Panc1 (cell line): ENCODE data around the gene IL1RAPL1. TPM values are rescaled to one million over a fixed set of nuclear protein-coding genes. Genes with fewer than 3 reads are reported as not detected.

Experiments
- ATAC-seq: fragments of 200-7000 bp; cut with Tn5 transposase; 2 replicates; pipeline ENCODE4 v1.9.1; 2020; ENCODE audit warnings: mild to moderate bottlenecking, moderate library complexity
- BruUV-seq: library from RNA; stranded (reverse); fragments of 400-500 nt; replicated peaks from 2 replicates; lab custom pipeline; 2021; lab: Mats Ljungman, UMichigan
- CTCF ChIA-PET: fragments of 300-600 bp; sonication (Branson Sonifier 250); formaldehyde crosslinking; loops from one replicate; lab custom pipeline; 2022; ENCODE audit warnings: antibody characterized with exemption; lab: Charles Lee
- POLR2A ChIA-PET: fragments of 300-600 bp; sonication (Branson Sonifier 250); formaldehyde crosslinking; loops from one replicate; lab custom pipeline; 2022; ENCODE audit warnings: antibody characterized with exemption; lab: Charles Lee
- DNase-seq: peaks from one replicate; pipeline ENCODE4 v3.0.0-alpha.2; 2010; ENCODE audit warnings: low read depth, low spot score
- H3K27ac ChIP-seq: 2 replicates; pipeline ENCODE4 v1.5.1; 2011; ENCODE audit warnings: mild to moderate bottlenecking, low read length, inconsistent platforms
- H3K27me3 ChIP-seq: fragments of 200-500 bp; sonication (Bioruptor generic); 2 replicates; pipeline ENCODE4 v1.6.0; 2014; ENCODE audit warnings: low read length, inconsistent platforms; ENCODE audit not compliant: control insufficient read depth, insufficient read depth
- H3K36me3 ChIP-seq: fragments of 200-500 bp; sonication (Bioruptor generic); 2 replicates; pipeline ENCODE4 v1.5.1; 2014; ENCODE audit warnings: inconsistent platforms, mild to moderate bottlenecking, low read length, moderate library complexity; ENCODE audit not compliant: control insufficient read depth, insufficient read depth
- H3K4me1 ChIP-seq: 2 replicates; pipeline ENCODE4 v1.5.1; 2011; ENCODE audit warnings: inconsistent platforms, mild to moderate bottlenecking, low read length, moderate library complexity; ENCODE audit not compliant: control insufficient read depth, insufficient read depth
- H3K4me3 ChIP-seq, 2 experiments: 2 replicates each; pipeline ENCODE4 v1.5.1; 2011 to 2012; ENCODE audit warnings: low read depth in 2 of 2, low read length in 2 of 2, mild to moderate bottlenecking in 2 of 2, inconsistent platforms in 1 of 2, moderate library complexity in 1 of 2
- H3K9me3 ChIP-seq: fragments of 200-500 bp; sonication (Bioruptor generic); 2 replicates; pipeline ENCODE4 v1.5.1; 2014; ENCODE audit warnings: low read depth, mild to moderate bottlenecking, inconsistent platforms, low read length, moderate library complexity; ENCODE audit not compliant: control insufficient read depth, insufficient read depth
- POLR2AphosphoS5 ChIP-seq: IDR thresholded peaks from 2 replicates; pipeline ENCODE4 v1.6.1; 2012; ENCODE audit warnings: mild to moderate bottlenecking, low read depth, low read length, moderate library complexity
- SIN3A ChIP-seq: IDR thresholded peaks from 2 replicates; pipeline ENCODE4 v1.6.1; 2012; ENCODE audit warnings: low read depth, mild to moderate bottlenecking, low read length, moderate library complexity, borderline replicate concordance; ENCODE audit not compliant: insufficient read depth
- TCF7L2 ChIP-seq: IDR thresholded peaks from 2 replicates; pipeline ENCODE4 v1.6.1; 2011; ENCODE audit warnings: mild to moderate bottlenecking, low read depth, low read length, inconsistent platforms
- in situ Hi-C: cut with HindIII; loops from 2 replicates; pipeline ENCODE4 v1.10.0; 2016; ENCODE audit warnings: low sequenced_read_pairs, low pct_unique_long_range_greater_than_20kb
- intact Hi-C: fragments of 100-400 bp; cut with micrococcal nuclease; formaldehyde crosslinking; loops from one replicate; pipeline ENCODE4 v1.10.0; 2022; ENCODE audit not compliant: unreplicated experiment
- total RNA-seq: library from RNA; stranded (reverse); gene quantifications from one replicate; pipeline ENCODE4 v1.2.1, GENCODE V29; 2021; ENCODE audit not compliant: unreplicated experiment
- TF ChIP-seq, protein P1 (sequence below): fragments of 450-650 bp; IDR thresholded peaks from 2 replicates; pipeline ENCODE4 v1.5.1; 2017; ENCODE audit warnings: mild to moderate bottlenecking
- TF ChIP-seq, protein P2 (sequence below), 2 experiments: IDR thresholded peaks; 2 replicates each; pipeline ENCODE4 v1.6.1; 2011 to 2012; ENCODE audit warnings: low read depth in 2 of 2, control low read depth in 1 of 2, low read length in 1 of 2, mild to moderate bottlenecking in 1 of 2, moderate library complexity in 1 of 2; ENCODE audit not compliant: insufficient read depth in 1 of 2

IL1RAPL1 gene
- total RNA-seq, 1 experiment from 2014 or later = 0.59 TPM

DNA sequence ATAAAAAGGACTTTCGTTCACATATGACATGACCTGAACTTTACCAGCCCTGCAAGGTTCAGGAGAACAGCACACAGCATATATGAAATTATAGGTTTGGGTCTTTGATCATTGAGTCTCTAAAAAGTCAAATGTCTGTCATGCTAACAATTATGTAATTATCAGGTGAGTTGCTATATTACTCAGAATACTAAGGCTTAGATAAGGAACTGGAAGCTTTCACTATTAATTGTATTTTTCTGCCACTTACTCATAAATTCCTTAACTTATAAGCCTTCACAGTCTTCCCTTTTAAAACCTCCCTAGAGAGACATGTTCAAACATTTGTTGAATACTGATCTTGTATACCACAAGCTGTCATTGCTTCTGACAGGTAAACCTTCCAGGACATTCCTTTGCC, 1335.4 kb downstream of the IL1RAPL1 start:
- TF ChIP-seq TCF7L2 = no peak
- no peak for TF ChIP-seq POLR2AphosphoS5
- no peak for TF ChIP-seq SIN3A
- TF ChIP-seq, protein P1, sequence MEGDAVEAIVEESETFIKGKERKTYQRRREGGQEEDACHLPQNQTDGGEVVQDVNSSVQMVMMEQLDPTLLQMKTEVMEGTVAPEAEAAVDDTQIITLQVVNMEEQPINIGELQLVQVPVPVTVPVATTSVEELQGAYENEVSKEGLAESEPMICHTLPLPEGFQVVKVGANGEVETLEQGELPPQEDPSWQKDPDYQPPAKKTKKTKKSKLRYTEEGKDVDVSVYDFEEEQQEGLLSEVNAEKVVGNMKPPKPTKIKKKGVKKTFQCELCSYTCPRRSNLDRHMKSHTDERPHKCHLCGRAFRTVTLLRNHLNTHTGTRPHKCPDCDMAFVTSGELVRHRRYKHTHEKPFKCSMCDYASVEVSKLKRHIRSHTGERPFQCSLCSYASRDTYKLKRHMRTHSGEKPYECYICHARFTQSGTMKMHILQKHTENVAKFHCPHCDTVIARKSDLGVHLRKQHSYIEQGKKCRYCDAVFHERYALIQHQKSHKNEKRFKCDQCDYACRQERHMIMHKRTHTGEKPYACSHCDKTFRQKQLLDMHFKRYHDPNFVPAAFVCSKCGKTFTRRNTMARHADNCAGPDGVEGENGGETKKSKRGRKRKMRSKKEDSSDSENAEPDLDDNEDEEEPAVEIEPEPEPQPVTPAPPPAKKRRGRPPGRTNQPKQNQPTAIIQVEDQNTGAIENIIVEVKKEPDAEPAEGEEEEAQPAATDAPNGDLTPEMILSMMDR = no peak
- TF ChIP-seq, protein P2, sequence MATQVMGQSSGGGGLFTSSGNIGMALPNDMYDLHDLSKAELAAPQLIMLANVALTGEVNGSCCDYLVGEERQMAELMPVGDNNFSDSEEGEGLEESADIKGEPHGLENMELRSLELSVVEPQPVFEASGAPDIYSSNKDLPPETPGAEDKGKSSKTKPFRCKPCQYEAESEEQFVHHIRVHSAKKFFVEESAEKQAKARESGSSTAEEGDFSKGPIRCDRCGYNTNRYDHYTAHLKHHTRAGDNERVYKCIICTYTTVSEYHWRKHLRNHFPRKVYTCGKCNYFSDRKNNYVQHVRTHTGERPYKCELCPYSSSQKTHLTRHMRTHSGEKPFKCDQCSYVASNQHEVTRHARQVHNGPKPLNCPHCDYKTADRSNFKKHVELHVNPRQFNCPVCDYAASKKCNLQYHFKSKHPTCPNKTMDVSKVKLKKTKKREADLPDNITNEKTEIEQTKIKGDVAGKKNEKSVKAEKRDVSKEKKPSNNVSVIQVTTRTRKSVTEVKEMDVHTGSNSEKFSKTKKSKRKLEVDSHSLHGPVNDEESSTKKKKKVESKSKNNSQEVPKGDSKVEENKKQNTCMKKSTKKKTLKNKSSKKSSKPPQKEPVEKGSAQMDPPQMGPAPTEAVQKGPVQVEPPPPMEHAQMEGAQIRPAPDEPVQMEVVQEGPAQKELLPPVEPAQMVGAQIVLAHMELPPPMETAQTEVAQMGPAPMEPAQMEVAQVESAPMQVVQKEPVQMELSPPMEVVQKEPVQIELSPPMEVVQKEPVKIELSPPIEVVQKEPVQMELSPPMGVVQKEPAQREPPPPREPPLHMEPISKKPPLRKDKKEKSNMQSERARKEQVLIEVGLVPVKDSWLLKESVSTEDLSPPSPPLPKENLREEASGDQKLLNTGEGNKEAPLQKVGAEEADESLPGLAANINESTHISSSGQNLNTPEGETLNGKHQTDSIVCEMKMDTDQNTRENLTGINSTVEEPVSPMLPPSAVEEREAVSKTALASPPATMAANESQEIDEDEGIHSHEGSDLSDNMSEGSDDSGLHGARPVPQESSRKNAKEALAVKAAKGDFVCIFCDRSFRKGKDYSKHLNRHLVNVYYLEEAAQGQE (IDR thresholded peaks at IDR 0.05; ENCODE audit: insufficient read depth in 1 of 2, low read depth in 2 of 2, low read length in 1 of 2) = no peak
- DNase-seq = no peak
- no TSS peak for BruUV-seq
- ATAC-seq = no peak
- no peak overlapping the region for H3K27ac ChIP-seq
- in situ Hi-C loops (no loop called here), intact Hi-C loops (no loop called here)
- H3K9me3 ChIP-seq = no peaks in the 10 kb centered on the region
- CTCF ChIA-PET = no interaction called here
- no peaks in the 10 kb centered on the region for H3K4me1 ChIP-seq
- POLR2A ChIA-PET = no interaction called here
- H3K36me3 ChIP-seq = no peaks in the 10 kb centered on the region
- no peak overlapping the region for H3K4me3 ChIP-seq
- no peaks in the 10 kb centered on the region for H3K27me3 ChIP-seq

DNA sequence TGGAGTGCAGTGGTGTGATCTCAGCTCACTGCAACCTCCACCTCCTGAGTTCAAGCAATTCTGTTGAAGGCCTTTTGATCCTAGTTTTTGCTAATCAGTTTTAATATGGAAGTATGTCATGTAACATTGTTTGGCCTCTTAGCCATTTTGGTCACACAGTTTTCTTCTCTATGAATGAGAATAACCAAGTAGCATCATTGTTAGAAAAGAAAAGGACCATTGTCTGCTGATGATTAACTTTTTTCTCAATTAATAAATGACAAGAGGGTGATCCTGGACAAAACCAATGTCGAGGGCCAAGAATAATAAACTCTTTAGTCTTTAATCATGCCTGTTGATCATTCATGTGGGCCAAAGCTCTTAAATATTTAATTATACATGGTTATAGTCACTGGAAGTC, 1338.8 kb downstream of the IL1RAPL1 start:
- ChIA-PET POLR2A (no interaction called here), CTCF (no interaction called here)
- TF ChIP-seq POLR2AphosphoS5 (no peak), TCF7L2 (no peak), SIN3A (no peak)
- TF ChIP-seq, protein P2 (IDR thresholded peaks at IDR 0.05; ENCODE audit: insufficient read depth in 1 of 2, low read depth in 2 of 2, low read length in 1 of 2) = no peak
- TF ChIP-seq, protein P1 = no peak
- in situ Hi-C loops = no loop called here
- H3K9me3 ChIP-seq = no peaks in the 10 kb centered on the region
- H3K4me3 ChIP-seq = no peak overlapping the region
- ATAC-seq (no peak), DNase-seq (no peak)
- no peaks in the 10 kb centered on the region for H3K27me3 ChIP-seq
- intact Hi-C loops = no loop called here
- H3K36me3 ChIP-seq = no peaks in the 10 kb centered on the region
- H3K4me1 ChIP-seq = no peaks in the 10 kb centered on the region
- BruUV-seq = no TSS peak
- no peak overlapping the region for H3K27ac ChIP-seq
